ENCODE measurements around the gene SH3TC1.

- TF ChIP-seq E4F1 (IDR thresholded peaks at IDR 0.05; ENCODE audit: borderline replicate concordance, partially characterized antibody): no peak
- TF ChIP-seq CTCF (IDR thresholded peaks at IDR 0.05 in 2 of 3, conservative IDR thresholded peaks at IDR 0.05 in 1 of 3; ENCODE audit: control insufficient read depth in 2 of 3, extremely low read depth in 1 of 3, insufficient read depth in 1 of 3, low read depth in 3 of 3, low read length in 3 of 3): no peak
- TF ChIP-seq YY1 (IDR thresholded peaks at IDR 0.05; ENCODE audit: low read depth, low read length): no peak
- TF ChIP-seq TCF7 (IDR thresholded peaks at IDR 0.05; ENCODE audit: borderline replicate concordance): no peak
- no peak for TF ChIP-seq POU2F2 (IDR thresholded peaks at IDR 0.05; ENCODE audit: borderline replicate concordance, low read depth, low read length)
- no peak for TF ChIP-seq RFX5 (IDR thresholded peaks at IDR 0.05; ENCODE audit: low read depth, low read length)
- TF ChIP-seq EZH2 (IDR thresholded peaks at IDR 0.05; ENCODE audit: borderline replicate concordance, control insufficient read depth, low read depth, low read length): no peak
- no peak for TF ChIP-seq FOS (IDR thresholded peaks at IDR 0.05; ENCODE audit: borderline replicate concordance, extremely low read depth, insufficient read length)
- no peak for TF ChIP-seq TBL1XR1 (IDR thresholded peaks at IDR 0.05; ENCODE audit: low read depth, low read length)
- TF ChIP-seq CREB1 (IDR thresholded peaks at IDR 0.05; ENCODE audit: low read depth): no peak
- TF ChIP-seq SP1 (IDR thresholded peaks at IDR 0.05; ENCODE audit: low read depth, low read length): no peak
- no peak for TF ChIP-seq IRF5 (IDR thresholded peaks at IDR 0.05; ENCODE audit: borderline replicate concordance)
Observed at GRCh38 chr4:8195431-8195830, 3.7 kb upstream of the SH3TC1 start.

Data from GM12878 (cell line).